ENCODE measurements around the gene KCNB1. TPM values are rescaled to one million over a fixed set of nuclear protein-coding genes. Genes with fewer than 3 reads are reported as not detected.

Gene KCNB1
- total RNA-seq, 3 donors from 2014 or later, result 0.05 TPM; not detected in 1

DNA sequence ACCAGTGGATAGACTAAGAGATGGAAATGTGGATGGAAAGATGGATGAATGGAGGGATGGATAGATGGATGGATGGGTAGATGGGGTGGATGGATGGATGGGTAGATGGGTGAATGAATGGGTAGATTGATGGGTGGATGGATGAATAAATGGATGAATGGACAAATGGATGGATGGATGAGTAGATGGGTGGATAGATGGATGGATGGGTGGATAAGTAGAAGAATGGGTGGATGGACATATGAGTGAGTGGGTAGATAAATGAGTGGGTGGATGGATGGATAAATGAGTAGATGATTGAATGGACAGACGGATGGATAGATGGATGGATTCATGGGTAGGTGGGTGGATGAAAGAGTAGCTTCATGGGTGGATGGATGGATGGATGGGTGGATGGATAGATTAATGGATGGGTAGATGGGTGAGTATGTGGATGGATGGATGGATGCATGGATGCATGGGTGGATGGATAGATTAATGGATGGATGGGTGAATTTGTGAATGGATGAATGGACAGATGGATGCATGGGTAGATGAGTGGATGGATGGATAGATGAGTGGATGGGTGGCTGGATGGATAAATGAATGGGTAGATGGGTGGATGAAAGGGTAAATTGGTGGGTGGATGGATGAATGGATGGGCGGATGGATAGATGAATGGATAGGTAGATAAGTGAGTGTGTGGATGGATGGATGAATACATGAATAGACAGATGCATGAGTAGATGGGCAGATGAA lies 29.5 kb upstream of the KCNB1 start:
- Mint-ChIP-seq H3K4me3 (no peak overlapping the region), H3K36me3 (ENCODE audit: insufficient read depth) (no peaks in the 10 kb centered on the region), H3K27me3 (ENCODE audit: low read depth) (peaks cover 40% of the 10 kb centered on the region), H3K4me1 (ENCODE audit: low read depth) (peaks cover 5% of the 10 kb centered on the region), H3K9me3 (no peaks in the 10 kb centered on the region)
- DNase-seq (no peak), ATAC-seq (no peak)

DNA sequence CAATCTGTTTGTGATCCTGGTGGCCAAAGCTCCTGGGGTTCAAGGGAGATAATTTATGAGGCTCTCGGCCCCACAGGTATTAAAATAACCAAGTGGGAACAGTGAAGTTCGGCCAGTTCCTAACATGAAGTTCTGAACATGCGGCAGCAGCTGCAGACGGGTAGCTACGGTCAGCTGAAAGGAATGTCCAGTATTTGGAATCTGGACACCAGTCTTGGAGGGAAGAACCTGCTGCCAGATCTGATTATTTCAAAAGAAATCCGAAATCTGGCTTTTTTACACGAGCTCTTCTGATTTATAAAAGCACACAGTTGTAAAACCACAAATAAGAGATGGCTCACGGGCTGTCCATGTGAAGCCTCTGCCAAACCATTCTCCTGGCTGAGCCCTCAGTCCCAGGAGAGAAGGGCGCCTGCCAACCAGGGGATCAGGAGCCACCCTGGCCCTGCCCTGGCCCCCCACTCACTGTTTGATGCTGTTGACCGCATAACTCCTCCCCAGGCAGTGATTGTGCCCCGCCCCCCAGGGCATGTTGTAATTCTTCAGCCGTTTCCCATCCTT lies 28.2 kb upstream of the KCNB1 start:
- peaks cover 44% of the 10 kb centered on the region for H3K27me3 Mint-ChIP-seq (ENCODE audit: low read depth)
- ATAC-seq, result no peak
- no peak overlapping the region for H3K4me3 Mint-ChIP-seq
- H3K4me1 Mint-ChIP-seq (ENCODE audit: low read depth), result peaks cover 5% of the 10 kb centered on the region
- H3K36me3 Mint-ChIP-seq (ENCODE audit: insufficient read depth), result no peaks in the 10 kb centered on the region
- no peak for DNase-seq
- H3K9me3 Mint-ChIP-seq, result no peaks in the 10 kb centered on the region

DNA sequence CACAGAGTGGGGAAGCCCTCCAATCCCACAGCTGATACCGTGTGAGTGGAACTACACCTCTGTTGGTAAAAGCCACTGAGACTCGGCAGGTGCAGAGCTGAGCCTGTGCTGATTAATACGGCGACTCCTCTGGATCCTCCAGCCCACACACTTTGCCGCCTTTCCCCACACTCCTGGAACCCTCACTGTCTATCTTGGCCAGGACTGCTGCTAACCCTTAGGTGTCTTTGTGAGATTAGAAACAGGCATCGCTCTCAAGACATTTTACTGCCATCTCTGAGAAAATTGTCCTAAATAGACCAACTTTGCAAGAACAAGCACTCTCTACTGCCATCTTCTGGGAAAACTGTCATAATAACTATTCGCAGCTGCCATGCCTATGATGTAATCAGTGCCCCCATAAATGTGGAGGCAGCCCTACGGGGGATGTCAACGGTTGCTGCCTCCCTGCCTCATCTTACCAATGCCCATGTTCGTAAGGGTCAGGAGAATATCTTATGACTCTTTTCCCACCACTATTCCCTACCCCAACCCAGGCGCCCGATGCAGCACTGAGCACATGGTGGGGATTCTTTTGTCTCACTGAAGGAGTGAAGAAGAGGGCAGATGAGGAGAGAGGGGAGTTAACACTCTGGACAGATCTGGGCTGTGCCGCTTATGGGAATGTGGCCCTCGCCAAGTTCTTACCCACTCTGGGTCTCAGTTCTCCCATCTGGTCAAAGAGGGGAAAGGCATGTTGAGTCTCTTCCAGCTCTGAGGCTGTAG lies 26.1 kb upstream of the KCNB1 start:
- DNase-seq (no peak), ATAC-seq (peak; percentile 46 to 52)
- H3K36me3 Mint-ChIP-seq (ENCODE audit: insufficient read depth), result no peaks in the 10 kb centered on the region
- H3K4me1 Mint-ChIP-seq (ENCODE audit: low read depth), result peaks cover 5% of the 10 kb centered on the region
- peaks cover 42% of the 10 kb centered on the region for H3K27me3 Mint-ChIP-seq (ENCODE audit: low read depth)
- no peak overlapping the region for H3K4me3 Mint-ChIP-seq
- H3K9me3 Mint-ChIP-seq, result no peaks in the 10 kb centered on the region

DNA sequence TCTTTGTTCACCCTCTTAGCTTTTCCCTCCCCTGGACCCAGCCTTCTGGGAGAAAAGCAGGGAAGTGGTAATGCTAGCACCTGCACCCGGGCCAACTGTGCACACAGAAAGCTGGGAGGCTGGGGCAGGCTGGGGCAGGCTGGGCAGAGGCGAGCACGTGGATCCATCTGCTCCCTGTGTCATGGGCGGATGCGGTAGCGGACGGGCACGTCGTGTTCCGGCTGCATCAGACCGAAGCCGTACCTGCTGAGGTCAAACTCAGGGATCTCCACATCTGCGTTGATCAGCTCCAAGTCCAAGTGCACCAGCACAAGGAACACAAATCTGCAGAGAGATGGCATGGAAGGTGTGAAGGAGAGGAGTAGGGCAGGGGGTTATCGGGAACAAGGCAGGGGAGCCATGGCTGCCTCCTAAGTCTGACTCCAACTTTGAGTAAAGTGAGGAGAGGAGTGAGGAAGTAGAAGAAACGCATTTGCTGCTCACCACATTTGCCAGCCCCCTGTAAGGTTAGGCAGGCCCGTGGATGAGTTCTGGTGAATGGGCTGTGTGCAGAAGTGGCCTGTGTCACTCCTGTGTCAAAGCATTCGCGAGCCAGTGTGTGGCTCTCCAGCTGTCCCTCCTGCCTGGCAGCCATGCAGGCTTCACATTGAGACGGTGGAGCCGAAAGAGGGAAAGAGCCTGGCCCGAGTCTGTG lies 25.4 kb upstream of the KCNB1 start:
- peaks cover 5% of the 10 kb centered on the region for H3K4me1 Mint-ChIP-seq (ENCODE audit: low read depth)
- peaks cover 47% of the 10 kb centered on the region for H3K27me3 Mint-ChIP-seq (ENCODE audit: low read depth)
- peak overlapping the region; percentile 4 for H3K4me3 Mint-ChIP-seq
- no peaks in the 10 kb centered on the region for H3K9me3 Mint-ChIP-seq
- ATAC-seq (peak in 1 of 2 donors; percentile 18), DNase-seq (no peak)
- H3K36me3 Mint-ChIP-seq (ENCODE audit: insufficient read depth), result no peaks in the 10 kb centered on the region

DNA sequence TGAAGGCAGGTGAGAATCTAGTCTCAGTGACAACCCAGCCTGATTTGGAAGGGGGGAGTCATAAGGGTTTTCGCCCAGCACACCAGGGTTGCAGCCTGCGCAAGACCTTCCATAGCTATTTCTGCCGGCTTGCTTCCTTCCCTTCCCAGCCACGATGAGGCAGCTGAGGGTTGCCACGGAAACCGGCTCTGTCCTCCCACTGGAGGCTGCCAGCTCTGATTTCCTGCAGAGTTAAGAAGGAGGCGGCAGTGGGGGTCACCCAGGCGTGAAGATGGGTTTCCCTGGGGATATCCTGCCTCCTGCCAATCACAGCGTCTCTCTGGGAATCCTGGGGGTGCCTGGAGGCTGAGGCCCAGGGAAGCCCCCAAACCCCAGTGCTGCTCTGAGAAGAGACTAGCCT lies 23.1 kb upstream of the KCNB1 start:
- no peaks in the 10 kb centered on the region for H3K9me3 Mint-ChIP-seq
- DNase-seq (no peak), ATAC-seq (no peak)
- no peak overlapping the region for H3K4me3 Mint-ChIP-seq
- no peaks in the 10 kb centered on the region for H3K36me3 Mint-ChIP-seq (ENCODE audit: insufficient read depth)
- peaks cover 5% of the 10 kb centered on the region for H3K4me1 Mint-ChIP-seq (ENCODE audit: low read depth)
- peaks cover 50% of the 10 kb centered on the region for H3K27me3 Mint-ChIP-seq (ENCODE audit: low read depth)

DNA sequence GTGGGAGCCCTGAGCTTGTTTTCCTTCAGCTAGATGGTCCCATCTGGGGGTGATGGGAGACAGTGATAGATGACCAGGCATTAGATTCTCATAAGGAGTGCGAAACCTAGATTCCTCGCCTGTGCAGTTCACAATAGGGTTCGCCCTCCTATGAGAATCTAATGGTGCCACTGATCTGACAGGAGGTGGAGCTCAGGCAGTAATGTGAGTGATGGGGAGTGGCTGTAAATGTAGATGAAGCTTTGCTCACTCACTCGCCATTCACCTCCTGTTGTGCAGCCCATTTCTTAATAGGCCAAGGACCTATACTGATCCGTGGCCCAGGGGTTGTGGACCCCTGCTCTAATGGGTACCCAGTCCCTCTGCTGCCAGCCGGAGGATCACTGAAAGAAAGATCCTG lies 20.7 kb upstream of the KCNB1 start:
- ATAC-seq (no peak), DNase-seq (no peak)
- H3K9me3 Mint-ChIP-seq, result peaks cover 3% of the 10 kb centered on the region
- no peaks in the 10 kb centered on the region for H3K36me3 Mint-ChIP-seq (ENCODE audit: insufficient read depth)
- H3K27me3 Mint-ChIP-seq (ENCODE audit: low read depth), result peaks cover 40% of the 10 kb centered on the region
- H3K4me3 Mint-ChIP-seq, result no peak overlapping the region
- no peaks in the 10 kb centered on the region for H3K4me1 Mint-ChIP-seq (ENCODE audit: low read depth)

DNA sequence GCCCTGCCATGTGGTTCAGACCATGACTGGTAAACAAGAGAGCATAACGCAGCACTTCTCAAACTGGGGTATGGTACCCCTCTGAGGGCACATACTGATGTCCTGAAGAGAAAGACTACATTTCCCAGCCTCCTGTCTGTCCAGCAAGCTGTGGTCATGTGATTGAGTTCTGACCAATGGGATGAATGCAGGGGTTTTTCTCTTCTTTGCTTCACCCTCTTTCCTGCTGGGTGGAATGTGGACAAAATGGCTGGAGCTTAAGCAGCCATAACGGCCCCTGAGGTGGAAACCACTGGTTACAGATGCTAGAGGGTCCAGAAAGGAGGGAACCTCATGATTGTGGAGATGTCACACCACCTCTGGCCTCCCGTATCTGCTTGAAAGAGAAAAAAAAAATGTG lies 19.4 kb upstream of the KCNB1 start:
- no peak for ATAC-seq
- Mint-ChIP-seq H3K4me1 (ENCODE audit: low read depth) (no peaks in the 10 kb centered on the region), H3K36me3 (ENCODE audit: insufficient read depth) (no peaks in the 10 kb centered on the region), H3K9me3 (peaks cover 5% of the 10 kb centered on the region), H3K4me3 (no peak overlapping the region), H3K27me3 (ENCODE audit: low read depth) (peaks cover 38% of the 10 kb centered on the region)
- no peak for DNase-seq

DNA sequence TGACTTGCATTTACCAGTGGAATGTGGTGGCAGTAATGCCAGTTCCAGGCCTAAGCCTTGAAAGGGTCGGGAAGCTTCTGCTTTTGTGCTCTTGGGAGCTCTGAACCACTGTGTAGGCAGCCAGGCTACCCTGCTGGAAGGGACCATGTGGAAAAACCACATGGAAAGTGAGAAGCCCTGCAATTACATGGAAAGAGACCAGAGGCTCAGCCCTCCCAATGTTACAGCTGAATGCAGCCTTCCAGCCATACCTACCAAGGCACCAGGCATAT lies 14.9 kb upstream of the KCNB1 start:
- H3K4me3 Mint-ChIP-seq, result no peak overlapping the region
- DNase-seq, result no peak
- H3K9me3 Mint-ChIP-seq, result peaks cover 5% of the 10 kb centered on the region
- no peak for ATAC-seq
- H3K27me3 Mint-ChIP-seq (ENCODE audit: low read depth), result peaks cover 30% of the 10 kb centered on the region
- no peaks in the 10 kb centered on the region for H3K36me3 Mint-ChIP-seq (ENCODE audit: insufficient read depth)
- H3K4me1 Mint-ChIP-seq (ENCODE audit: low read depth), result no peaks in the 10 kb centered on the region

DNA sequence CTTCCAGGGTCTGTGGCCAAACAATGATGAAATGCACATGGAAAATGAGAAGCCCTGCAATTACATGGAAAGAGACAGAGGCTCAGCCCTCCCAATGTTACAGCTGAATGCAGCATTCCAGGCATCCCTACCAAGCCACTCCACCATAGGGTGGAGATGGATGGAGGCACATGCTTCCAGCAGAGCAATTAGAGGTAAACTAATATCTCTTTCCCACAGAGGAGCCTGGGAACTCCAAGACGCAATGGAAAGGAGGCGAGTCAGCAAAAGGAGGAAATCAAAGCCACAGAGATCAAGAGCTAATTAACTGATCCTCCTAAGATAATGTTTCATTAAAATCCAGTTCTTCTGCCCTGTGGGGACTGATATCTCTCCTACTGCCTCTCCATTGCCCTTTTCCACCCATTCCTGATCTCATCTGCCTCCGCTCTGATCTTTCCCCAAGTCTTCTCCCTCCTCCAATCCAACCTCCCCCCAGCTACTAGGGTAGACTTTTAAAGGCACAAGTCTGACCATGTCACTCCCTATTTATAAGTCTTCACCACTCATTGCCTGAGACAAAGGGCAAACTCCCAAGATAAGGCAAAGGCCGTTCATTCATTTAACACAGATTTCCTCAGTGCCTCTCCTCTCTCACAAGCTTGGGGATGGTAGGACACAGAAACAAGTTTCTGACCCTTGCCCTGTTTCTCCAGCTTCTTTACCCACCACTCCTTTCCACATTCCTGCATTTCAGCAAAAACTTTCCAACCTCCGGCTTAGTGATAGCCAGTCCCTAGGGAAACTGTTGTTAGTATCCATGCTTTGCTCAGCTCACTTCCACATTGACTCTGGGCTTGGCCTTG lies 14.3 kb upstream of the KCNB1 start:
- DNase-seq (no peak), ATAC-seq (no peak)
- Mint-ChIP-seq H3K4me3 (no peak overlapping the region), H3K9me3 (peaks cover 5% of the 10 kb centered on the region), H3K27me3 (ENCODE audit: low read depth) (peaks cover 30% of the 10 kb centered on the region), H3K4me1 (ENCODE audit: low read depth) (no peaks in the 10 kb centered on the region), H3K36me3 (ENCODE audit: insufficient read depth) (no peaks in the 10 kb centered on the region)

DNA sequence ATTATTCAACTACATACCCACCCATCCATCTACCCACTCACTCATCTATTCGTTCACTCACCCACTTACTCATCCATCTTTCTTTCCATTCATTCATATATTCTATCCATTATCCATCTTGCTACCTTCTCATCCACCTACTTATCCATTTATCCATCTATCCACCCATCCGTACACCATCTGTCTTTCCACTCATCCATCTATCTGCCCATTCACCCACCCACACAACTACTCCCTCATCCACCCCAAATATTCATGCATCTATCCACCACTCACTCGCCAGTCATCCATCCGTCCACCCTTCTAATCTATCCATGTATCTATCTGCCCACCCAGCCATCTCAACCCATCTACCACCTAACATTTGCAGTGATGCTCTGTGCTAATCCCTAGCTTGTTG lies 13.6 kb upstream of the KCNB1 start:
- no peaks in the 10 kb centered on the region for H3K4me1 Mint-ChIP-seq (ENCODE audit: low read depth)
- peaks cover 24% of the 10 kb centered on the region for H3K27me3 Mint-ChIP-seq (ENCODE audit: low read depth)
- DNase-seq (no peak), ATAC-seq (no peak)
- H3K36me3 Mint-ChIP-seq (ENCODE audit: insufficient read depth), result no peaks in the 10 kb centered on the region
- H3K4me3 Mint-ChIP-seq, result no peak overlapping the region
- H3K9me3 Mint-ChIP-seq, result peaks cover 5% of the 10 kb centered on the region

DNA sequence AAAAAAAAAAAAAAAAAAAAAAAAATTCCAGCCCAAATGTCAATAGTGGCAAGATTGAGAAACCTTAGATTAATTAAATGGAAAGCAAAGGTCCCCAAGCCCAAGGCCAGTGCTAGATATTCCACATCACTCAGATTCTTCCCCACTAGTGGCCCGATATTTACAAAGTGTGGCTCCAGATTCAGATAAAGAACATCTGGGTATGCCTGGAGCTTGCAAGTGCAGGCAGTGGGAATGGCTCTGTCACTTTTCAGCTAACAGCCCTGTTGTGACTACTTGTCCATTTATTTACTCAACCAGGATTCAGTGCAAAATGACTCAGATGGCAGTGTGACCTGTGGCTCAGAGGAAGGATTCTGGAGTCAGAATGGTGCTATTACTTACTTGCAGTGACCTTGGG lies 8.2 kb upstream of the KCNB1 start:
- no peaks in the 10 kb centered on the region for H3K36me3 Mint-ChIP-seq (ENCODE audit: insufficient read depth)
- H3K4me3 Mint-ChIP-seq, result no peak overlapping the region
- H3K4me1 Mint-ChIP-seq (ENCODE audit: low read depth), result no peaks in the 10 kb centered on the region
- DNase-seq (no peak), ATAC-seq (no peak)
- peaks cover 9% of the 10 kb centered on the region for H3K9me3 Mint-ChIP-seq
- peaks cover 39% of the 10 kb centered on the region for H3K27me3 Mint-ChIP-seq (ENCODE audit: low read depth)

DNA sequence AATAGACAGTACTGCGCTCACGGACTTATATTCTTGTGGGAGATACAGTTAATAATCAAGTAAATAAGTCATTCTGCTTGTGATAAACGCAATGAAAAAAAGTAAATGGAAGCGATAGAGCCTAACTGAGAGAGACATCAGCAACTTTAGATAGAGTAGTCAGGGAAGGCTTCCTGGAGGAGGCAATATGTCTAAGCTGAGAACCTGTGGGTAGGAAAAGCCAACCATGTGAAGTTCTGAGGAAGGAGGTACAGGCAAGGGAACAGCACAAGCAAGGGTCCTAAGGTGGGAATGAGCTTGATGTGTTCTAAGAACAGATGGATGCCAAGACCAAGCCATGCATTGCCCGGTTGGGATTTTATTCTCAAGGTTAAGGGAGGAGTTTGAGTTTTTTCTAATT lies 7.2 kb upstream of the KCNB1 start:
- Mint-ChIP-seq H3K9me3 (peaks cover 9% of the 10 kb centered on the region), H3K36me3 (ENCODE audit: insufficient read depth) (no peaks in the 10 kb centered on the region), H3K4me3 (no peak overlapping the region), H3K27me3 (ENCODE audit: low read depth) (peaks cover 49% of the 10 kb centered on the region), H3K4me1 (ENCODE audit: low read depth) (no peaks in the 10 kb centered on the region)
- no peak for ATAC-seq
- DNase-seq, result no peak

DNA sequence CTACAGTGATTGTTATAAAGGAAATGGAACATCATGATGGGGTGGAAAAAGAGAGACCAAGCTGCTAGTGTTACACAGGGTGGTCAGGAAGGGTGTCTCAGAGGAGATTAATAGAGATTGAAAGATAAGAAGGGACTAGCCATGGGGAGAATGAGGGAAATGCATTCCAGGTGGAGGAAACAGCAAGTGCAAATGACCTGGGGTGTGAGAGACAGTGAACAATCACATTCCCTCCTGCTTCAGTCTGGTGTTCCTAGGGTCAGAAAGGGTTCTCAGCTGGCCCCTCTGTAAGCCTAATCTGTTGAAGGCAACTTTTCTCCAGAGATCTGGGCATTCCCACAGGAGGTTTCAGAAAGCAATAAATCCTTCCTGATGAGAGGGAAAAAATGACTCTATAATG lies 3.6 kb upstream of the KCNB1 start:
- no peak for DNase-seq
- Mint-ChIP-seq H3K4me3 (no peak overlapping the region), H3K4me1 (ENCODE audit: low read depth) (peaks cover 4% of the 10 kb centered on the region), H3K9me3 (peaks cover 9% of the 10 kb centered on the region), H3K36me3 (ENCODE audit: insufficient read depth) (no peaks in the 10 kb centered on the region), H3K27me3 (ENCODE audit: low read depth) (peaks cover 74% of the 10 kb centered on the region)
- no peak for ATAC-seq

DNA sequence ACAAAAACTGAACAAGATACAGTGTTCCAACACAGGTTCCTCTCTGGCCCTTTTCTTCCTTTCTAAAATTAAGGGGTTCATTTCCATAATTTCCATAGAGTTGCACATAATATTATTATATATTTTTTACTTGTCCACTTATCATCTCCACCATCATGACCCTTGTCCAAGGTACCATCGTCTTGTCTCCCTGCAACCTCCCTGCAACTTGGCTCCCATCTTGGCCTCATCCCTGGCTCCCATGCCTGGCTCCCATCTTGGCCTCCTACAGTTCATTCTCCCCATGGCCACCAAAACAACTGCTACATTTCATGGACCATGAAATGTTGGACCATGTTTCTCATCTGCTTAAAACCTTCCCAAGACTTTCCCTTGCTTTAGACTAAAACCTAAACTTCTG lies 3.1 kb upstream of the KCNB1 start:
- H3K27me3 Mint-ChIP-seq (ENCODE audit: low read depth), result peaks cover 79% of the 10 kb centered on the region
- H3K4me3 Mint-ChIP-seq, result no peak overlapping the region
- ATAC-seq (no peak), DNase-seq (no peak)
- peaks cover 4% of the 10 kb centered on the region for H3K4me1 Mint-ChIP-seq (ENCODE audit: low read depth)
- no peaks in the 10 kb centered on the region for H3K36me3 Mint-ChIP-seq (ENCODE audit: insufficient read depth)
- H3K9me3 Mint-ChIP-seq, result peaks cover 9% of the 10 kb centered on the region
